Measurements from ENCODE around the gene SBF1. TPM values are rescaled to one million over a fixed set of nuclear protein-coding genes. Genes with fewer than 3 reads are reported as not detected.
A peak's percentile ranks its signal among the peaks of the same experiment; 100 is the strongest.

SBF1 gene, protein sequence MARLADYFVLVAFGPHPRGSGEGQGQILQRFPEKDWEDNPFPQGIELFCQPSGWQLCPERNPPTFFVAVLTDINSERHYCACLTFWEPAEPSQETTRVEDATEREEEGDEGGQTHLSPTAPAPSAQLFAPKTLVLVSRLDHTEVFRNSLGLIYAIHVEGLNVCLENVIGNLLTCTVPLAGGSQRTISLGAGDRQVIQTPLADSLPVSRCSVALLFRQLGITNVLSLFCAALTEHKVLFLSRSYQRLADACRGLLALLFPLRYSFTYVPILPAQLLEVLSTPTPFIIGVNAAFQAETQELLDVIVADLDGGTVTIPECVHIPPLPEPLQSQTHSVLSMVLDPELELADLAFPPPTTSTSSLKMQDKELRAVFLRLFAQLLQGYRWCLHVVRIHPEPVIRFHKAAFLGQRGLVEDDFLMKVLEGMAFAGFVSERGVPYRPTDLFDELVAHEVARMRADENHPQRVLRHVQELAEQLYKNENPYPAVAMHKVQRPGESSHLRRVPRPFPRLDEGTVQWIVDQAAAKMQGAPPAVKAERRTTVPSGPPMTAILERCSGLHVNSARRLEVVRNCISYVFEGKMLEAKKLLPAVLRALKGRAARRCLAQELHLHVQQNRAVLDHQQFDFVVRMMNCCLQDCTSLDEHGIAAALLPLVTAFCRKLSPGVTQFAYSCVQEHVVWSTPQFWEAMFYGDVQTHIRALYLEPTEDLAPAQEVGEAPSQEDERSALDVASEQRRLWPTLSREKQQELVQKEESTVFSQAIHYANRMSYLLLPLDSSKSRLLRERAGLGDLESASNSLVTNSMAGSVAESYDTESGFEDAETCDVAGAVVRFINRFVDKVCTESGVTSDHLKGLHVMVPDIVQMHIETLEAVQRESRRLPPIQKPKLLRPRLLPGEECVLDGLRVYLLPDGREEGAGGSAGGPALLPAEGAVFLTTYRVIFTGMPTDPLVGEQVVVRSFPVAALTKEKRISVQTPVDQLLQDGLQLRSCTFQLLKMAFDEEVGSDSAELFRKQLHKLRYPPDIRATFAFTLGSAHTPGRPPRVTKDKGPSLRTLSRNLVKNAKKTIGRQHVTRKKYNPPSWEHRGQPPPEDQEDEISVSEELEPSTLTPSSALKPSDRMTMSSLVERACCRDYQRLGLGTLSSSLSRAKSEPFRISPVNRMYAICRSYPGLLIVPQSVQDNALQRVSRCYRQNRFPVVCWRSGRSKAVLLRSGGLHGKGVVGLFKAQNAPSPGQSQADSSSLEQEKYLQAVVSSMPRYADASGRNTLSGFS (N-terminal part only)
- 37.3 TPM for total RNA-seq

- Histone ChIP-seq H3K27ac (peak within 1 kb of the TSS; percentile 84), H3K27me3 (no peaks in the 10 kb centered on the region), H3K4me3 (peak within 1 kb of the TSS; percentile 89 to 98), H3K4me1 (peaks cover 51% of the 10 kb centered on the region), H3K36me3 (no peaks in the 10 kb centered on the region), H3K9me3 (no peaks in the 10 kb centered on the region)
- intact Hi-C loops (cut with DNase I), result no loop called here
- no peak for DNase-seq (ENCODE audit: extremely low spot score in 2 of 2)
- TF ChIP-seq POLR2AphosphoS5 (IDR thresholded peaks at IDR 0.05; ENCODE audit: insufficient read depth in 1 of 2, low read depth in 1 of 2) (peak in 1 of 2 donors; percentile 66), CTCF (IDR thresholded peaks at IDR 0.05) (no peak), POLR2A (IDR thresholded peaks at IDR 0.05) (peak in 1 of 2 donors; percentile 73)
Observed at GRCh38 chr22:50474710-50475651, at the start of gene SBF1. Gene SBF1, minus strand, starts transcription at chr22:50475035. Its CDS starts 195 bp downstream, at chr22:50474840.

GRCh38 chr22:50523806-50524675 lies 49.2 kb upstream of the SBF1 start:
- Histone ChIP-seq H3K27ac (no peak overlapping the region), H3K9me3 (no peaks in the 10 kb centered on the region), H3K4me3 (peak overlapping the region; percentile 61 to 84), H3K36me3 (peaks cover 0 to 47% of the 10 kb centered on the region in 2 donors), H3K27me3 (no peaks in the 10 kb centered on the region), H3K4me1 (peaks cover 37% of the 10 kb centered on the region)
- intact Hi-C loops (cut with DNase I), result loop anchor here (10.0 kb wide), 1 partner anchor 259 kb away; the partner anchor contains the start of gene MAPK12
- no peak for DNase-seq (ENCODE audit: extremely low spot score in 2 of 2)
- TF ChIP-seq POLR2AphosphoS5 (IDR thresholded peaks at IDR 0.05; ENCODE audit: insufficient read depth in 1 of 2, low read depth in 1 of 2), result no peak
- no peak for TF ChIP-seq POLR2A (IDR thresholded peaks at IDR 0.05)
- TF ChIP-seq CTCF (IDR thresholded peaks at IDR 0.05), result no peak

DNA sequence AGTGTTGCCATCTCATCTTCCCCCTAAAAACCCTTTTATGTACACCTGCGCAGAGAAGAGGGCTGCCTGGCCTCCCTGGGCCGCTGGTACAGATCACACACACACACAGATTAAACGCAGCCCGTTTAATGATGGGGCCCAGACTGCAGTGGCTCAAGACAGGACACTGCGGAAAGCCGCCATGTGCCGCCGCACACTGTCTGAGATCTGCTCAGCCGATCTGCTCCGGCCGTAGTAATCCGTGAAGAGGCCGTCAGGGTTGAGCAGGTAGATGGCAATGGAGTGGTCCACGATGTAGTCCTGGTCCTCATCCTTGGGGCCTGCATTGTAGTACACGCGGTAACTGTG lies 48.6 kb upstream of the SBF1 start:
- intact Hi-C loops (cut with DNase I), result loop anchor here (10.0 kb wide), 1 partner anchor 259 kb away; the partner anchor contains the start of gene MAPK12

More for the DNA sequence above, 48.6 kb upstream of the SBF1 start:
- Histone ChIP-seq H3K36me3 (peaks cover 0 to 53% of the 10 kb centered on the region in 2 donors), H3K4me1 (peaks cover 31% of the 10 kb centered on the region), H3K27ac (no peak overlapping the region), H3K27me3 (no peaks in the 10 kb centered on the region), H3K9me3 (no peaks in the 10 kb centered on the region), H3K4me3 (no peak overlapping the region)
- TF ChIP-seq POLR2A (IDR thresholded peaks at IDR 0.05) (no peak), POLR2AphosphoS5 (IDR thresholded peaks at IDR 0.05; ENCODE audit: insufficient read depth in 1 of 2, low read depth in 1 of 2) (no peak), CTCF (IDR thresholded peaks at IDR 0.05) (no peak)
- no peak for DNase-seq (ENCODE audit: extremely low spot score in 2 of 2)

Measured in vagina (tissue), 2 donors.